ENCODE measurements around the gene AMPD3. TPM values are rescaled to one million over a fixed set of nuclear protein-coding genes. Genes with fewer than 3 reads are reported as not detected.

AMPD3 gene
- polyA plus RNA-seq, 1 experiment = 19.6 TPM

DNA sequence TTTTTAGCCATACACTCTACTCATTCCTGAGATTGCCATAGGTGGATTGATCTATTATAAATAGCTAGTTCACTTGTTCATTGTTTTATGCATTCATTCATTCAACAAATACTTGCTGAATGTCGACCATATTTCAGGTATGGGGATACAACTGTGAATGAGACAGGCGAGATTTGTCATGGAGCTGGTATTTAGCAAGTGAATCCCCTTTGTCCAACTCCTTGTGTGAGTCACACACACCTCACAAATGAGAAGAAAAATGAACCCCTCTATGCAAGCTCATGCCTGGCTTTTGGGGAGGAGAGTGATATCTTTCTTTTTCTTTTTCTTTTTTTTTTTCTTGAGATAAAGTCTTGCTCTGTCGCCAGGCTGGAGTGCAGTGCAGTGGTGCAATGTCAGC, 1.8 kb upstream of the AMPD3 start:
- CTCF ChIA-PET = interaction anchor here (1.5 kb wide), 1 partner anchor 47 kb away, joined by 3 read pairs; no protein-coding TSS in a partner anchor
- H3K27me3 ChIP-seq (ENCODE audit: control insufficient read depth, insufficient read depth, low read length) = no peaks in the 10 kb centered on the region
- POLR2A ChIA-PET = no interaction called here
- no peak for DNase-seq (ENCODE audit: low read depth, low spot score)
- H3K27ac ChIP-seq (ENCODE audit: low read depth, low read length) = no peak overlapping the region
- H3K4me3 ChIP-seq (ENCODE audit: low read depth, low read length) = no peak overlapping the region
- no peaks in the 10 kb centered on the region; the same call in 1 of the 2 replicates for H3K9me3 ChIP-seq (ENCODE audit: control insufficient read depth, insufficient read depth, low read length)
- TF ChIP-seq, protein P1, sequence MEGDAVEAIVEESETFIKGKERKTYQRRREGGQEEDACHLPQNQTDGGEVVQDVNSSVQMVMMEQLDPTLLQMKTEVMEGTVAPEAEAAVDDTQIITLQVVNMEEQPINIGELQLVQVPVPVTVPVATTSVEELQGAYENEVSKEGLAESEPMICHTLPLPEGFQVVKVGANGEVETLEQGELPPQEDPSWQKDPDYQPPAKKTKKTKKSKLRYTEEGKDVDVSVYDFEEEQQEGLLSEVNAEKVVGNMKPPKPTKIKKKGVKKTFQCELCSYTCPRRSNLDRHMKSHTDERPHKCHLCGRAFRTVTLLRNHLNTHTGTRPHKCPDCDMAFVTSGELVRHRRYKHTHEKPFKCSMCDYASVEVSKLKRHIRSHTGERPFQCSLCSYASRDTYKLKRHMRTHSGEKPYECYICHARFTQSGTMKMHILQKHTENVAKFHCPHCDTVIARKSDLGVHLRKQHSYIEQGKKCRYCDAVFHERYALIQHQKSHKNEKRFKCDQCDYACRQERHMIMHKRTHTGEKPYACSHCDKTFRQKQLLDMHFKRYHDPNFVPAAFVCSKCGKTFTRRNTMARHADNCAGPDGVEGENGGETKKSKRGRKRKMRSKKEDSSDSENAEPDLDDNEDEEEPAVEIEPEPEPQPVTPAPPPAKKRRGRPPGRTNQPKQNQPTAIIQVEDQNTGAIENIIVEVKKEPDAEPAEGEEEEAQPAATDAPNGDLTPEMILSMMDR (IDR thresholded peaks at IDR 0.05; ENCODE audit: low read depth, low read length) = no peak

DNA sequence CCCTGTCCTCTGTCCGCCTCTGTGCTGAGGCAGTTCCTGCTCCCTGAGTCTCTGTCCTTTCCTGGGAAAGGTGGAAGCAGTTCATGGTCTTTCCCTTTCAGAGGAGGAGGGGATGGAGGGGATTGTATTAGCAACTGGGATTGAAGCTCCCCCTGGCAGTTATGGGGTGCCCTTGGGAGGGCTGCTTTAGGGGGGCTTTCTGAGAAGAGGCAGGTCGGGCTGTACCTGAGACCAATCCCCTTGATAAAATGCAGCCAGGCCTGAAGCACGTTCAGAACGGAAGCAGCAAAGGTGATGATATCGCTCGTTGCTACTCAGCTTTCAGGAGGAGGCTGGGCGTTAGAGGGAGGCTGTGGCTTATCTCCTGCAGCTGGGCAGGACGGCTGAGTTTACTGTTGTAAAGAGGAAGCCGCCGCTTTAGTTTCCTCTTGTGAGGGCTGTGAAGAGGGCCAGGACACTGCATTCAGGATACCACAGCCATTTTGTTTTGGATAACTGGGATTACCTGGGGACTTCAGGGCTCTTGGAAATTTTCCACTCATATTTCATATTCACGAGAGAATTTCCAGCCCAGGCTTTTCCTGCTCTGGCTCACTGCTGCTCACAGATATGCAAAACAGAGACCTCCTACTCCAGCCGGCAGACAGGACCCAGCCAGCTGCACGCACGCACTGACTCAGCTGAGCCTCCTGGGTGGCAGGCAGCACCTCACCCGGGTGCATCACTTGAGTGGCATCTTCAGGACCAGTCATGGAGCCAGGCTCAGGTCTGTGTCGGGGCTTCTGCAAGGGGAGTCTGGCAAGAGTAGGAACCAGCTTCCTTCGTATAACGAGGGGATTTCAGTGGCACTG, 798 bp downstream of the AMPD3 start:
- POLR2A ChIA-PET = interaction anchor here (0.6 to 3.2 kb wide), 14 partner anchors 8 to 273 kb away, joined by 3 to 11 read pairs (median 4); partner anchors contain the start of genes ADM and RNF141

DNA sequence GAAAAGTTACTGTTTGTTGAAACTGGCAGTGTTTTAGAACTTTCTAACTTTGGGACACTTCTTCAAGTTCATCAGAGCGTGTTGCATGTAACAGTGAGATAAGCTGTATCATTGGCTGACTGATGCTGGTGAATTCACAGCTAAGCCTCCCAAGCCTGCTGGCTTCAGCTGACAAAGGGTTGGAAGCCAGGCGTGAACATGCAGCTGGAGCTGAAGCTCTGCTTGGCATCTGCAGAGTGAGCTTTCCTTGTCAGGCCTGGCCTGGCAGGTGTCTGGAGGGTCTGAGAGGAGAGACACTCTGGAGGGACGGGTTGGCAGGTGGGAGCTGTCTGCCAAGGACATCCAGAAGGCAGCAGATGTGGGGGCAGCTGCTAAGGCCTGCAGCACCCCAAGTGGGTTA, 1.5 kb downstream of the AMPD3 start:
- Histone ChIP-seq H3K4me3 (ENCODE audit: low read depth, low read length) (peak overlapping the region; percentile 66), H3K27ac (ENCODE audit: low read depth, low read length) (peak overlapping the region; percentile 98), H3K9me3 (ENCODE audit: control insufficient read depth, insufficient read depth, low read length) (no peaks in the 10 kb centered on the region), H3K27me3 (ENCODE audit: control insufficient read depth, insufficient read depth, low read length) (no peaks in the 10 kb centered on the region)
- TF ChIP-seq, protein P1 (IDR thresholded peaks at IDR 0.05; ENCODE audit: low read depth, low read length) = no peak
- CTCF ChIA-PET = interaction anchor here (0.7 to 0.9 kb wide), 2 partner anchors 51 to 332 kb away, joined by 3 read pairs; no protein-coding TSS in a partner anchor
- no peak for DNase-seq (ENCODE audit: low read depth, low spot score)
- POLR2A ChIA-PET = interaction anchor here (1.1 to 3.2 kb wide), 7 partner anchors 15 to 190 kb away, joined by 3 to 11 read pairs (median 4); partner anchors contain the start of genes ADM and RNF141

More for the DNA sequence above, 798 bp downstream of the AMPD3 start:
- TF ChIP-seq, protein P1 (IDR thresholded peaks at IDR 0.05; ENCODE audit: low read depth, low read length) = no peak
- Histone ChIP-seq H3K27me3 (ENCODE audit: control insufficient read depth, insufficient read depth, low read length) (no peaks in the 10 kb centered on the region), H3K27ac (ENCODE audit: low read depth, low read length) (peak overlapping the region; percentile 98), H3K4me3 (ENCODE audit: low read depth, low read length) (peak overlapping the region; percentile 66), H3K9me3 (ENCODE audit: control insufficient read depth, insufficient read depth, low read length) (no peaks in the 10 kb centered on the region; the same call in 1 of the 2 replicates)
- peak; percentile 61 for DNase-seq (ENCODE audit: low read depth, low spot score)
- CTCF ChIA-PET = interaction anchor here (0.6 to 1.2 kb wide), 5 partner anchors 50 to 333 kb away, joined by 3 to 5 read pairs (median 3); partner anchors contain the start of gene RNF141

DNA sequence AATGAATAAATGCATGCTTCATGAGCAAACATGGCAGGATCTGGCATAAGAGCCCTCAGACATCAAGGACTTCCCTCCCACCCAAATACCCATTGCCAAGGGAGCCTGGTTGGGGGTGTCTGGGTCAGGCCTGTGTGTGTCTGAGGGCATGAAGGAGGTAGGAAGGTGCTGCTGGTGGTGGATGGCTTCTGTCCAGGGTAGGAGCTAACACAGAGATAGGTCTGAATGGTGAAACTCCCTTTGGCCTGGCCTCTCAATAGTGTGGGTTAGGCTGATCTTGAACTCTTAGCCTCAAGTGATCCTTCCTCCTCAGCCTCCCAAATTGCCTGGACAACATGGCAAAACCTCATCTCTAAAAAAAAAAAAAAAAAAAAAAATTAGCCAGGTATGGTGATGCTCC, 2.8 kb downstream of the AMPD3 start:
- peak overlapping the region; percentile 21 for H3K4me3 ChIP-seq (ENCODE audit: low read depth, low read length)
- ChIA-PET CTCF (no interaction called here), POLR2A (no interaction called here)
- TF ChIP-seq, protein P1 (IDR thresholded peaks at IDR 0.05; ENCODE audit: low read depth, low read length) = no peak
- no peak for DNase-seq (ENCODE audit: low read depth, low spot score)
- no peak overlapping the region for H3K27ac ChIP-seq (ENCODE audit: low read depth, low read length)
- no peaks in the 10 kb centered on the region for H3K9me3 ChIP-seq (ENCODE audit: control insufficient read depth, insufficient read depth, low read length)
- H3K27me3 ChIP-seq (ENCODE audit: control insufficient read depth, insufficient read depth, low read length) = no peaks in the 10 kb centered on the region

Measured in AG04450 (cell line).